Measurements from ENCODE around the gene LRRN2.

DNA sequence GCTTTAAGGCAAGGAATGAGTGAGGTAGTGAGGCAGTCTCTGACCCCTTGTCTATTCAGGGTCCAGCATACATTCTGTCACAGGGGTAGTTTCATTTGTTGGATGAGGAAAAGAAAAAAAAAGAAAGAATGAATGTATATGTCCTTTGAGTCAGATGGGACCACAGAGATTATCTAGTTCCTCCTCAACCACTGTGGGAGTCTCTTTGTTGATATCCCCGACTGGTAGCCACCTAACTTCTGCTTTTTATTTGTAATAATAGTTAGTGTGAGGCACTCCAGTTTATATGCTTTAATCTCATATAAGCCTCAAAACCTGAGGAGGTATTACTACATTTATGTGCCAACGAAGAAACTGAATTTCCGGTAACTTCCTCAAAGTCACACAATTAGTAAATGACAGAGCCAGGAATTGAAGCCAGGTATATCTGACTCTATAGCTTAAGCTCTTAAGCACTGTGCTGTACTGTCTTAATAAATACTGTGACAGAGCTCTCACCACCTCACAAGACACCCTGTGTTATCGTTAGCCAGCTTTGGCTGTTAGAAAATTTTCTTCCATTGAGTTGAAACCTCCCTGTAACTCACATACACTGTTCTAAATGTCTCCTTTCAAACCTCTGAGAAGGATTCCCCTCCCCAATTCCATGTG is 87.1 kb downstream of the LRRN2 start:
- TF ChIP-seq, protein P1, sequence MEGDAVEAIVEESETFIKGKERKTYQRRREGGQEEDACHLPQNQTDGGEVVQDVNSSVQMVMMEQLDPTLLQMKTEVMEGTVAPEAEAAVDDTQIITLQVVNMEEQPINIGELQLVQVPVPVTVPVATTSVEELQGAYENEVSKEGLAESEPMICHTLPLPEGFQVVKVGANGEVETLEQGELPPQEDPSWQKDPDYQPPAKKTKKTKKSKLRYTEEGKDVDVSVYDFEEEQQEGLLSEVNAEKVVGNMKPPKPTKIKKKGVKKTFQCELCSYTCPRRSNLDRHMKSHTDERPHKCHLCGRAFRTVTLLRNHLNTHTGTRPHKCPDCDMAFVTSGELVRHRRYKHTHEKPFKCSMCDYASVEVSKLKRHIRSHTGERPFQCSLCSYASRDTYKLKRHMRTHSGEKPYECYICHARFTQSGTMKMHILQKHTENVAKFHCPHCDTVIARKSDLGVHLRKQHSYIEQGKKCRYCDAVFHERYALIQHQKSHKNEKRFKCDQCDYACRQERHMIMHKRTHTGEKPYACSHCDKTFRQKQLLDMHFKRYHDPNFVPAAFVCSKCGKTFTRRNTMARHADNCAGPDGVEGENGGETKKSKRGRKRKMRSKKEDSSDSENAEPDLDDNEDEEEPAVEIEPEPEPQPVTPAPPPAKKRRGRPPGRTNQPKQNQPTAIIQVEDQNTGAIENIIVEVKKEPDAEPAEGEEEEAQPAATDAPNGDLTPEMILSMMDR (IDR thresholded peaks at IDR 0.05): no peak
- TF ChIP-seq POLR2A (IDR thresholded peaks at IDR 0.05): no peak

Measured in body of pancreas (tissue), 4 donors.